HG03457 (cell line): ENCODE measurements around the gene GHITM.

Experiments
- ATAC-seq: cut with Tn5 transposase; IDR thresholded peaks from one replicate; pipeline ENCODE4 v1.9.1; 2021; ENCODE audit warnings: moderate number of reproducible peaks; ENCODE audit not compliant: unreplicated experiment

GHITM gene

GRCh38 chr10:84198206-84198915, 59.1 kb downstream of the GHITM start:
- ATAC-seq: no peak

- ATAC-seq: no peak
Observed at GRCh38 chr10:84200537-84201243, 61.4 kb downstream of the GHITM start.

- no peak for ATAC-seq
Observed at GRCh38 chr10:84201244-84201606, 61.9 kb downstream of the GHITM start.

DNA sequence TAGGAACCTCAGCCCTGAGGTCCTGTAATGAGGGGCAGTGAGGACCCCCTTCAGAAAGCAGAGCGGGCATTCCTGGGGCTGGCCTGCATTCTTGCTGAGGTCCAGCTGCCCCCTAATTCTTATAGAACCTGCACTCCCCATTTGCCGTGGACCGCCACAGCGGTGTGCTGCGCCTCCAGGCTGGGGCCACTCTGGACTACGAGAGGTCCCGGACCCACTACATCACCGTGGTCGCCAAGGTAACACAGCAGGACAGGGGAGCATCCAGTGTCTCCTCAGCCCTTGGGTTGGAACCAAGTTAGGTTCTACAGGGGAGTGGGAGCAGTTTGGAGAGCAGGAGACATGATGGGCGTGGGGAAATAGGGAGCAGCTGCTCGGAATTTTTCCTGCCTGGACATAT, 62.4 kb downstream of the GHITM start:
- ATAC-seq: no peak

GRCh38 chr10:84202349-84202748, 63.0 kb downstream of the GHITM start:
- ATAC-seq: no peak
